ENCODE results near the gene HDAC5.

DNA sequence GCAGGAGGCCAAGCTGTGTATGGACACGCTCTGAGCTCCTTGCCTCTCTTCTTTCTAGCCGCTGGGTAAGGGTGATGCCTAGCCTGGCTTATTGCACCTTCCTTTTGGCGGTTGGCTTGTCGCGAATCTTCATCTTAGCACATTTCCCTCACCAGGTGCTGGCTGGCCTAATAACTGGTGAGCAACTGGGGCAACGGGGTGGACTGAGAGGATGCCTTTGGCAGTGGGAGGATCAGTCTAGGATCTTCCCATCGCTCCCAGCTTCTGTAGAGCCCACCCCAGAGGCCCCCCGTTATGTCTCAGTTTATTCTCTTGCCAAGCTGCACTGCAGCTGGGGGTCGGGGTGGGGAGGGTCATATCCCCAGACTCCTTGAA, 48.5 kb downstream of the HDAC5 start:
- TF ChIP-seq YY1 (IDR thresholded peaks at IDR 0.05; ENCODE audit: insufficient read depth, insufficient read length), result no peak
- TF ChIP-seq ZNF274 (IDR thresholded peaks at IDR 0.05; ENCODE audit: low read depth, low read length), result no peak
- TF ChIP-seq SUZ12 (IDR thresholded peaks at IDR 0.05; ENCODE audit: extremely low read depth, insufficient read depth, insufficient read length), result no peak
